SK-N-SH treated with all-trans-retinoic acid at 6 μM for 48 hours (cell line): ENCODE measurements around the gene GTF2H4.

ENCODE experiments used
- ATAC-seq: fragments of 200-7000 bp; cut with Tn5 transposase; 3 replicates; pipeline ENCODE4 v1.9.1; 2020; ENCODE audit warnings: mild to moderate bottlenecking, moderate library complexity
- ARNTL ChIP-seq: fragments of 450-650 bp; formaldehyde crosslinking; IDR thresholded peaks from 2 replicates; pipeline ENCODE4 v1.5.0; 2020; ENCODE audit warnings: low read depth, mild to moderate bottlenecking, moderate library complexity, borderline replicate concordance
- BACH2 ChIP-seq: fragments of 250-450 bp; sonication (Bioruptor Pico); IDR thresholded peaks from 2 replicates; pipeline ENCODE4 v1.9.0; 2021; ENCODE audit warnings: mild to moderate bottlenecking, borderline replicate concordance
- CSDC2 ChIP-seq: fragments of 250-450 bp; sonication (Bioruptor Pico); IDR thresholded peaks from 2 replicates; pipeline ENCODE4 v1.5.0; 2020; ENCODE audit warnings: mild to moderate bottlenecking, moderate library complexity
- ESRRG ChIP-seq: fragments of 250-450 bp; sonication (Bioruptor Pico); IDR thresholded peaks from 2 replicates; pipeline ENCODE4 v1.6.1; 2021; ENCODE audit warnings: mild to moderate bottlenecking
- GLIS3 ChIP-seq: fragments of 250-450 bp; sonication (Bioruptor Pico); IDR thresholded peaks from 2 replicates; pipeline ENCODE4 v1.5.0; 2020; ENCODE audit warnings: mild to moderate bottlenecking, moderate library complexity
- ISL1 ChIP-seq: fragments of 250-450 bp; sonication (Bioruptor Pico); IDR thresholded peaks from 2 replicates; pipeline ENCODE4 v2.1.2; 2022; ENCODE audit warnings: mild to moderate bottlenecking, moderate library complexity
- PPARA ChIP-seq: fragments of 250-450 bp; sonication (Bioruptor Pico); IDR thresholded peaks from 2 replicates; pipeline ENCODE4 v1.5.0; 2020; ENCODE audit warnings: mild to moderate bottlenecking, borderline replicate concordance
- RARB ChIP-seq: fragments of 250-450 bp; sonication (Bioruptor Pico); IDR thresholded peaks from 2 replicates; pipeline ENCODE4 v1.8.0; 2021; ENCODE audit warnings: mild to moderate bottlenecking, moderate library complexity
- SNAI2 ChIP-seq: fragments of 250-450 bp; sonication (Bioruptor Pico); IDR thresholded peaks from 2 replicates; pipeline ENCODE4 v1.5.0; 2020; ENCODE audit warnings: mild to moderate bottlenecking, moderate library complexity
- TCF4 ChIP-seq: fragments of 250-450 bp; sonication (Bioruptor Pico); IDR thresholded peaks from 2 replicates; pipeline ENCODE4 v1.8.0; 2021; ENCODE audit warnings: mild to moderate bottlenecking, moderate library complexity, borderline replicate concordance
- ZC3H10 ChIP-seq: fragments of 250-450 bp; sonication (Bioruptor Pico); IDR thresholded peaks from 2 replicates; pipeline ENCODE4 v1.5.1; 2021; ENCODE audit warnings: mild to moderate bottlenecking, moderate library complexity
- ZFP3 ChIP-seq: fragments of 250-450 bp; sonication (Bioruptor Pico); IDR thresholded peaks from 2 replicates; pipeline ENCODE4 v1.5.0; 2020; ENCODE audit warnings: mild to moderate bottlenecking, moderate library complexity
- ZFP30 ChIP-seq: fragments of 450-650 bp; formaldehyde crosslinking; IDR thresholded peaks from 2 replicates; pipeline ENCODE4 v1.5.0; 2022; ENCODE audit warnings: mild to moderate bottlenecking, moderate library complexity
- ZNF70 ChIP-seq: fragments of 450-650 bp; formaldehyde crosslinking; IDR thresholded peaks from 2 replicates; pipeline ENCODE4 v1.5.0; 2020; ENCODE audit warnings: mild to moderate bottlenecking, moderate library complexity
- ZNF8 ChIP-seq: fragments of 450-650 bp; formaldehyde crosslinking; IDR thresholded peaks from 2 replicates; pipeline ENCODE4 v1.5.0; 2020; ENCODE audit warnings: mild to moderate bottlenecking, moderate library complexity
- TF ChIP-seq, protein P1 (sequence below): fragments of 250-450 bp; sonication (Bioruptor Pico); IDR thresholded peaks from 2 replicates; pipeline ENCODE4 v1.8.0; 2021; ENCODE audit warnings: low read depth, mild to moderate bottlenecking, moderate library complexity, borderline replicate concordance
- TF ChIP-seq, protein P2 (sequence below): fragments of 250-450 bp; sonication (Bioruptor Pico); IDR thresholded peaks from 2 replicates; pipeline ENCODE4 v1.5.1; 2021; ENCODE audit warnings: mild to moderate bottlenecking, moderate library complexity
- TF ChIP-seq, protein P3 (sequence below): fragments of 250-450 bp; sonication (Bioruptor Pico); IDR thresholded peaks from 2 replicates; pipeline ENCODE4 v1.5.0; 2020; ENCODE audit warnings: mild to moderate bottlenecking, moderate library complexity
- TF ChIP-seq, protein P4 (sequence below): fragments of 250-450 bp; sonication (Bioruptor Pico); IDR thresholded peaks from 2 replicates; pipeline ENCODE4 v1.5.1; 2020; ENCODE audit warnings: low read depth, mild to moderate bottlenecking, moderate library complexity

Gene GTF2H4

DNA sequence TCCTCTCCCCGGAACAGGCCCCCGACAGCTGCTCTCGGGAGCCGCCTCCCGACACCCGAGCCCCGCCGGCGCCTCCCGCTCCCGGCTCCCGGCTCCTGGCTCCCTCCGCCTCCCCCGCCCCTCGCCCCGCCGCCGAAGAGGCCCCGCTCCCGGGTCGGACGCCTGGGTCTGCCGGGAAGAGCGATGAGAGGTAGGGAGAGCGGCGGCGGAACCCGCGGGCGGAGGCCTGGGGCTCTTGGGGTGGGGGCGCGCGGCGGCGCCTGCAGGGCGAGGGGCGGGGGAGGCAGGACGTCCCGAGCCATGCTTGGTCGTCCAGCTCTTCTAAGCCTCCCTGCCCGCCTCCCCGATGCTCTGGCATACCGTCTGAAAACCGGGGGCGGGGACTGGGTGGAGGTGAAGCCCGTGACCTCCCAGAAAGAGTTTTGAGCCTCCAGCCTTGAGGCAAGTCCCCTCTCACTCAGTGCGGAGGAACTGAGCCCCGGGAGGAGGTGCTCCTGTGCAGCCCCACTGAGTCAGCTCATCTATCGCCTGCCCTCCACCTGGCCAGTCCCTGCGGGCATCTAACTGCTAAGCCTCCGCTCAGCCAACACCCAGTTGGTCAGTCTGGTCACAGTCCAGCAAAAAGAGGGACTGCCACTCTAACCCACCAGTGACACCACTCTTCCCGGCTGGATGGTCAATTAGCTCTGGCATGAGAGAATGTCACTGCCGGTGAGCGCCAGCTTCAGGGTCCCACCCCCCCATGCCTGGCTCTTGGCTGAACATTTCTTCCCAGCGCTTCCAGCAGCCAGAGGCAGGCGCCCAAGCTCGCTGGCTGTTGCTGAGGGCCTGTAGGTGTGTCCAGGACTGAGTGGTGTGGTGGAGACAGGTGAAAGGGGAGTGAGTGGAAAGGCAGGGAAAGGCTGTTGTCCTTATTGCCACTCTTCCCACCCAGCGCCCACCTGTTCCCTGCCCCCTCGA lies 23.2 kb upstream of the GTF2H4 start:
- TF ChIP-seq, protein P1, sequence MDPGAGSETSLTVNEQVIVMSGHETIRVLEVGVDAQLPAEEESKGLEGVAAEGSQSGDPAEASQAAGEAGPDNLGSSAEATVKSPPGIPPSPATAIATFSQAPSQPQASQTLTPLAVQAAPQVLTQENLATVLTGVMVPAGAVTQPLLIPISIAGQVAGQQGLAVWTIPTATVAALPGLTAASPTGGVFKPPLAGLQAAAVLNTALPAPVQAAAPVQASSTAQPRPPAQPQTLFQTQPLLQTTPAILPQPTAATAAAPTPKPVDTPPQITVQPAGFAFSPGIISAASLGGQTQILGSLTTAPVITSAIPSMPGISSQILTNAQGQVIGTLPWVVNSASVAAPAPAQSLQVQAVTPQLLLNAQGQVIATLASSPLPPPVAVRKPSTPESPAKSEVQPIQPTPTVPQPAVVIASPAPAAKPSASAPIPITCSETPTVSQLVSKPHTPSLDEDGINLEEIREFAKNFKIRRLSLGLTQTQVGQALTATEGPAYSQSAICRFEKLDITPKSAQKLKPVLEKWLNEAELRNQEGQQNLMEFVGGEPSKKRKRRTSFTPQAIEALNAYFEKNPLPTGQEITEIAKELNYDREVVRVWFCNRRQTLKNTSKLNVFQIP (CRISPR knock-in tag) = no peak
- TF ChIP-seq BACH2 (CRISPR knock-in tag) (no peak), SNAI2 (CRISPR knock-in tag) (no peak), ZC3H10 (CRISPR knock-in tag) (no peak), ARNTL (no peak), GLIS3 (no peak), TCF4 (no peak), ESRRG (CRISPR knock-in tag) (no peak), ZNF70 (no peak), RARB (no peak), ZFP30 (CRISPR knock-in tag) (no peak), ZNF8 (CRISPR knock-in tag) (no peak), ZFP3 (no peak), PPARA (no peak), CSDC2 (no peak)
- TF ChIP-seq, protein P2, sequence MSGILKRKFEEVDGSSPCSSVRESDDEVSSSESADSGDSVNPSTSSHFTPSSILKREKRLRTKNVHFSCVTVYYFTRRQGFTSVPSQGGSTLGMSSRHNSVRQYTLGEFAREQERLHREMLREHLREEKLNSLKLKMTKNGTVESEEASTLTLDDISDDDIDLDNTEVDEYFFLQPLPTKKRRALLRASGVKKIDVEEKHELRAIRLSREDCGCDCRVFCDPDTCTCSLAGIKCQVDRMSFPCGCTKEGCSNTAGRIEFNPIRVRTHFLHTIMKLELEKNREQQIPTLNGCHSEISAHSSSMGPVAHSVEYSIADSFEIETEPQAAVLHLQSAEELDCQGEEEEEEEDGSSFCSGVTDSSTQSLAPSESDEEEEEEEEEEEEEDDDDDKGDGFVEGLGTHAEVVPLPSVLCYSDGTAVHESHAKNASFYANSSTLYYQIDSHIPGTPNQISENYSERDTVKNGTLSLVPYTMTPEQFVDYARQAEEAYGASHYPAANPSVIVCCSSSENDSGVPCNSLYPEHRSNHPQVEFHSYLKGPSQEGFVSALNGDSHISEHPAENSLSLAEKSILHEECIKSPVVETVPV (CRISPR knock-in tag) = no peak
- TF ChIP-seq, protein P3, sequence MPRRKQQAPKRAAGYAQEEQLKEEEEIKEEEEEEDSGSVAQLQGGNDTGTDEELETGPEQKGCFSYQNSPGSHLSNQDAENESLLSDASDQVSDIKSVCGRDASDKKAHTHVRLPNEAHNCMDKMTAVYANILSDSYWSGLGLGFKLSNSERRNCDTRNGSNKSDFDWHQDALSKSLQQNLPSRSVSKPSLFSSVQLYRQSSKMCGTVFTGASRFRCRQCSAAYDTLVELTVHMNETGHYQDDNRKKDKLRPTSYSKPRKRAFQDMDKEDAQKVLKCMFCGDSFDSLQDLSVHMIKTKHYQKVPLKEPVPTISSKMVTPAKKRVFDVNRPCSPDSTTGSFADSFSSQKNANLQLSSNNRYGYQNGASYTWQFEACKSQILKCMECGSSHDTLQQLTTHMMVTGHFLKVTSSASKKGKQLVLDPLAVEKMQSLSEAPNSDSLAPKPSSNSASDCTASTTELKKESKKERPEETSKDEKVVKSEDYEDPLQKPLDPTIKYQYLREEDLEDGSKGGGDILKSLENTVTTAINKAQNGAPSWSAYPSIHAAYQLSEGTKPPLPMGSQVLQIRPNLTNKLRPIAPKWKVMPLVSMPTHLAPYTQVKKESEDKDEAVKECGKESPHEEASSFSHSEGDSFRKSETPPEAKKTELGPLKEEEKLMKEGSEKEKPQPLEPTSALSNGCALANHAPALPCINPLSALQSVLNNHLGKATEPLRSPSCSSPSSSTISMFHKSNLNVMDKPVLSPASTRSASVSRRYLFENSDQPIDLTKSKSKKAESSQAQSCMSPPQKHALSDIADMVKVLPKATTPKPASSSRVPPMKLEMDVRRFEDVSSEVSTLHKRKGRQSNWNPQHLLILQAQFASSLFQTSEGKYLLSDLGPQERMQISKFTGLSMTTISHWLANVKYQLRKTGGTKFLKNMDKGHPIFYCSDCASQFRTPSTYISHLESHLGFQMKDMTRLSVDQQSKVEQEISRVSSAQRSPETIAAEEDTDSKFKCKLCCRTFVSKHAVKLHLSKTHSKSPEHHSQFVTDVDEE (CRISPR knock-in tag) = no peak
- TF ChIP-seq, protein P4, sequence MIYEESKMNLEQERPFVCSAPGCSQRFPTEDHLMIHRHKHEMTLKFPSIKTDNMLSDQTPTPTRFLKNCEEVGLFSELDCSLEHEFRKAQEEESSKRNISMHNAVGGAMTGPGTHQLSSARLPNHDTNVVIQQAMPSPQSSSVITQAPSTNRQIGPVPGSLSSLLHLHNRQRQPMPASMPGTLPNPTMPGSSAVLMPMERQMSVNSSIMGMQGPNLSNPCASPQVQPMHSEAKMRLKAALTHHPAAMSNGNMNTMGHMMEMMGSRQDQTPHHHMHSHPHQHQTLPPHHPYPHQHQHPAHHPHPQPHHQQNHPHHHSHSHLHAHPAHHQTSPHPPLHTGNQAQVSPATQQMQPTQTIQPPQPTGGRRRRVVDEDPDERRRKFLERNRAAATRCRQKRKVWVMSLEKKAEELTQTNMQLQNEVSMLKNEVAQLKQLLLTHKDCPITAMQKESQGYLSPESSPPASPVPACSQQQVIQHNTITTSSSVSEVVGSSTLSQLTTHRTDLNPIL = no peak

DNA sequence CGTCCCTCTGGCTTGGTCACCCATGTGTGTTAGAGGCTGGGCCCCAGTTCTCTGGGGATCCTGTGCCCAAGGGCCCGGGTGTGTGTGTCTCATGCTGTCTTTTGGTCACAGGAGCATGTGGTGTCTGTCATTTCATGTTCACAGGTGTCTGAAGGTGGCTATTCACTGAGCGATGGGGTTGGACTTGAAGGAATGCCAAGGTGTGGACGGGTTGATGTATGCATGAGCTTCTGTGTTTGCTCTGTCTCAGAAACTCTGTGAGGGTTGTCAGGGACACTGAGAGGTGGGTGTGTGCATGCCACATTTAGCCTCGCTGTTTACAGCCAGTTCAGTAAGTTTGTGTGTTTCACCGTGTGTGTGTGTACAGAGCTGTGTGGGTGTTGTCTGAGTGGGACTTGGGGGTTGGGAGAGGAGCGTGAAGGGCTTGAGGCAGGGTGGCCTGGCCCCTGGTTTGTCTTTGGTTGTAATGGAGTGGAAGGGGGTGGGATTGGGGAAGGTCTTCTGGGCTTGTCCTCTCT lies 22.5 kb upstream of the GTF2H4 start:
- TF ChIP-seq PPARA (no peak), TCF4 (no peak), BACH2 (CRISPR knock-in tag) (no peak), RARB (no peak), SNAI2 (CRISPR knock-in tag) (no peak), CSDC2 (no peak), ZNF70 (no peak), ISL1 (CRISPR knock-in tag) (no peak)
- TF ChIP-seq, protein P4 = no peak
- ATAC-seq = peak; percentile 21

More for the DNA sequence above, 23.2 kb upstream of the GTF2H4 start:
- peak; percentile 43 for ATAC-seq

DNA sequence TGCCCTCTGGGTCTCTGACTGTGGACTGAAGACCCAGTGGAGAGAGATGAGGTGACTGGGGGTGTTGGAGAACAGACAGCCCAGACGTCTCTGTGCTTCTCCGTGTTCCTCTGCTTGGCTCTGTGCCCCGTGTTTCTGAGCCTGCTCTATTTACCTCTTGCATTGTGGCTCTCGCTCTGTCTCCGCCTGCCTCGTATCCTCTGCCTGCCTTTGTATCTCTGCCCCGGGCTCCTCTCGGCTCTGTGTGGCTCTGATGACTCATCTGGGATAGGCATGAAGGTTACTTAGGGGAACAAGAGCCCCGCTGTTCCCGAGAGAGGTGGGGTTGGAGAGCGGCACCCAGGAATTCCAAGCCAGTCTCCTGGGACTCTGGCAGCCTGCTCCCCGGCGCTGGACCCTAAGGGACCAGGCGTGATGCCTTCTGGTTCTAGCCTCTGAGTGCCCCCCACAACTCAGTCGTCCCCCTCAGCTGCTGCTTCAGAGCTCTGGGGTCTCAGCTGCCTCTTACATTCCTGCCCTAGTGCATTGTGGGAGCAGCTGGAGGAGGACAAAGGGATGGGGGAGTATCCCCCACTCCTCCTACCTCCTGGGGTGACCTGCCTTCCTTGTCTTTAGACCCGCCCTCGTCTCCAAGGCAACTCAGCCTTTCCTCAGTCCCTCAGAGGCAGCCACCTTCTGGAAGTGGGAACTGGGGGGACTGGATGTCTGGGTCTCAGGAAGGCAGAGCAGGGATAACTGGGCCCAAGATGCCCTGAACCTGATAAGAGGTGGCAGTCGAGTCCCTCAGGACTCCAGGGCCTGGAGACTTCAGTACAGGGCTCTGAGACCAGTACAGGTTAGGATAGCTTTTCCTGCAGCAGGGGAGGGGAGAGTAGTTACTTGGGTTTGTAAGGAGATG lies 21.8 kb upstream of the GTF2H4 start:
- ATAC-seq = peak; percentile 80
- TF ChIP-seq ZFP3 (0 out of 2 replicates have a peak, but pooled peaks have one; percentile 9), ZNF70 (no peak)
